NOMO-1 treated with DMSO at 0.1 percent for 48 hours (cell line): ENCODE results near the gene JAZF1.

Source experiments
- DNase-seq: peaks from one replicate; lab custom pipeline; 2025; ENCODE audit not compliant: unreplicated experiment; lab: John Stamatoyannopoulos, UW

The JAZF1 gene

GRCh38 chr7:28112012-28112411, 68.6 kb downstream of the JAZF1 start:
- no peak for DNase-seq

GRCh38 chr7:28110427-28111012, 70.1 kb downstream of the JAZF1 start:
- no peak for DNase-seq

DNA sequence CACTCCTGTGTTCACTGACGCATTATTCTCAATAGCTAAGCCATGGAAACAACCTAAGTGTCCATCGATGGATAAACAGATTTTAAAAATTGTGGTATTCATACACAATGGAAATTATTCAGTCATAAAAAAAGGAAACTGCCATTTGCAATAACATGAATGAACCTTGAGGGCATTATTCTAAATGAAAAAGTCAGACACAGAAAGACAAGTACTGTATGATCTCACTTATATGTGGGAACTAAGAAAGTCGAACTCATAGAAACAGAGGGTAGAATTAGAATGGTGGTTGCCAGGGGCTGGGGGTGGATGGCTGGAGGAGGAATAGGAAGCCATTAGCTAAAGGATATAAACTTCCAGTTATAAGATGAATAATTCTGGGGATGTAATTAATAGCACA, 71.8 kb downstream of the JAZF1 start:
- DNase-seq, result no peak

DNA sequence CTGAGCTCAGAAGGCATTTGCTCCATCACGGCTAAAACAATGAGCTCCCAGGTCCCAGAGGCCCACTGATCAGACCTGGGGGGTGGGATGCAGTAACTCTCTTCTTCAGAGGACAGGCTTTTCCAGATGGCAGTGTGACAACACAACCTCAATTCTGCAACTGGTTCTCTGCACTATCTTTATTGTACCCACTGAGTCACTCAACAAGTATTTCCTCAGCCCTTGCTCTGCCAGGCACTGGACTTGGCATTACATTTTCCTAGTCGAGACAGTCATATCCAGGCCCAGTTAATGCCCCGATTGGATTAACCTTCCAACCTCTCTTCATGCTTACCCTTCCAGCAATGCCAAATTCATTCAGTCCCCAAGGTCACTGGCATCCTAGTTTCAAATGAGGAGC, 72.6 kb downstream of the JAZF1 start:
- no peak for DNase-seq

GRCh38 chr7:28106321-28106829, 74.2 kb downstream of the JAZF1 start:
- DNase-seq, result no peak

GRCh38 chr7:28105234-28105633, 75.4 kb downstream of the JAZF1 start:
- no peak for DNase-seq

DNA sequence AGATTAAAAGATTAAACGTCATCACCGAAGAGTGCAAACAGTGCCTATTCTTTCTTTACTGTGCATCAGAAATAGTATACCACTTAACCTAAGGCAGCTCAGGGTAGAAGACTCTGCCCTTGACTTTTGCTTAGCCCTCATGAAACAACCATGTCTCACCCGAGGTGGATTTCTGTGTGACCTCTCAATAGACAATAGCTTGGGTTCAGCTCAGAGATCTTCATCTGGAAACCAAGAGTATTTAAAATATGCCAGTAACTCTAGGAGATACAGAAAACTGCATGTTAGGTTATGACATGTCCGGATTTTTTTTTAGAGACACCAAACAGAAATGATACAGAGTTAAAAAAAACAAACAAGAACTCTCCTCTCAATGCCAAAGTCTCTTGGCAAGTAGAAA, 75.8 kb downstream of the JAZF1 start:
- DNase-seq, result no peak

DNA sequence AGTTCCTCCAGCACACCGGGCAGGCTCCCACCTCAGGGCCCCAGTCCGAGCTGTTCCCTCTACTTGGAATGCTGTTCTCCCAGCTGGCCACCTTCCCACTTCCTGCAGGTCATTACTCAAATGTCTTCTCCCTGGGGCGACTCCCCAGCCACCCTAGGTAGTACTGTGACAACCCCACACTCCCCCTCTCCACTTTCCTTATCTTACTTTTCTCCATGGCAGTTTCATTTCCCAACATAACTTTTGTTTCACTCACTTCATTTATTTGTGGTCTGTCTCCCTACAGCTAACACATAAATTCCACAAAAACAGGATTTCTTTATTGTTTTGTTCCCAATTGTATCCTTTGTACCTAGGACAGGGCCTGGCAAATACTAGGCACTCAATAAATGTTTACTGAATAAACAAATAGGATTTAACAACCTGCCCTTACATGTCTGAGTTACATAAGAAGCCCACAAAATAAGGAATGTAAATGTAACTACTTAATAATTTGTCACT, 76.5 kb downstream of the JAZF1 start:
- DNase-seq, result no peak

DNA sequence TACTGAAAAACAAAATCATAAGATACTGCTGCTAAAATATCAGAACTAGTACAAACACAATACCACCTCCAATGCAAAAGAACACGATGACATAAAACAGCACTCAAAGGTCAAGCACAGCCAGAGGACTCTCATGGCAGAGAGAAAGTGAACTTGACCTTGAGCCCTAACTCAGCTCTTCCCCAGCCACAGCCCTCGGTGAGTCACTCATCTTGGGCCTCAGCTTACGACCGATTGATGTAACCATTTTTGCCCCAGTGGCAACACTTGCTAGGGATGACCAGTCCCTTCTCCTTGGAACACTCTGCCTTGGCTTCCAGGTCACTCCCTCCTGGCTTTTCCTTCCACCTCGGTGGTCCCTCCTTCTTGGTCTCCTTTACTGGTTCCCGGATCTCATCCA, 77.8 kb downstream of the JAZF1 start:
- DNase-seq, result peak; percentile 9

GRCh38 chr7:28096713-28097112, 83.9 kb downstream of the JAZF1 start:
- peak; percentile 56 for DNase-seq

DNA sequence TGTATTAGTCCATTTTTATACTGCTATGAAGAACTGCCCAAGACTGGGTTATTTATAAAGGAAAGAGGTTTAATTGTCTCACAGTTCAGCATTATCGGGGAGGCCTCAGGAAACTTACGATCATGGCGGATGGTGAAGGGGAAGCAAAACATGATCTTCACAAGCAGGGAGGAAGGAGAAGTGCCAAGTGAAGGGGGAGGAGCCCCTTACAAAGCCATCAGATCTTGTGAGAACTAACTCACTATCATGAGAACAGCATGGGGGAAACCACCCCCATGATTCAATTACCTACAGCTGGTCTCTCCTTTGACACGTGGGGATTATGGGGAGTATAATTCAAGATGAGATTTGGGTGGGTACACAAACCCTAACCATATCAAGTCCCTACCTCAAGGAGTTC, 85.4 kb downstream of the JAZF1 start:
- peak; percentile 13 for DNase-seq

GRCh38 chr7:28093623-28094232, 86.9 kb downstream of the JAZF1 start:
- peak; percentile 61 for DNase-seq

- no peak for DNase-seq
Observed at GRCh38 chr7:28091190-28091589, 89.4 kb downstream of the JAZF1 start.

- DNase-seq, result peak; percentile 11
Observed at GRCh38 chr7:28088901-28089714, 91.5 kb downstream of the JAZF1 start.

DNA sequence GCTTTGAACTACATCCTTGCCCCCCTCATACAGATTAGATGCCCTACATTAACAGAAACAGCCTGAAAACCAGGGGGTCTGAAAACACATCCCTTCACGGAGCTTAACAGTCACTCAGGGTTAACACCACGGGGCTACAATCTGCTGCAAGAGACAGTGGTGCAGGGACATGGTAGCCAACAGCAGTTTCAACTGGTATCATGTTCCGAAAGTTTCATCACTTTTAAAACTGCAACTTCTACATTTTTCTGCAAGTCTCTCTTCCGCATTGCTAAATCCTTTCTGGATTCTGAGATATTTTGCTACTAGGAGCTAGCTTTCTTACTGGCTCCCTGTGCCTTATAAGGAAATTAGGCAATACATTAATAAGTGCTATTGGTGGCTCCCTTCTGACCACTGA, 92.6 kb downstream of the JAZF1 start:
- DNase-seq, result peak; percentile 90

DNA sequence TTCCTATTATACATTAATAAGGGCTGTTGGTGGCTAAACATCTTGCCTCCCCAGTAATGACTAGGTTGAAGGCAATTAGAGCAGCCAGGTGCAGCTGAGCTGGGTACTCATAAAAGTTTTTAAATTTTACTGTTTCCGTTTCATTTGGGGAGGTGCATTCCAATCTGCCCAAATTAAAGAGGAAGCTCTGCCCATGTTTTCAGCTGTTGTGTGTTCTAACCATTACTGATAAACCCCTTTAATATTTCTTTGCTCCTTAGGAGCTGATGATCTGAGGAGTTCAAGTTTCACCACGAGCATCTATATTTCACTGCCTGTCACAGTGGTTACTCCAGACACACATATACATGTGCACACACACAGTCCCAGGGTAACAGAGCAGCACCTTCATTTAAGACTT, 94.4 kb downstream of the JAZF1 start:
- peak; percentile 24 for DNase-seq

GRCh38 chr7:28083998-28084985, 96.3 kb downstream of the JAZF1 start:
- no peak for DNase-seq

DNA sequence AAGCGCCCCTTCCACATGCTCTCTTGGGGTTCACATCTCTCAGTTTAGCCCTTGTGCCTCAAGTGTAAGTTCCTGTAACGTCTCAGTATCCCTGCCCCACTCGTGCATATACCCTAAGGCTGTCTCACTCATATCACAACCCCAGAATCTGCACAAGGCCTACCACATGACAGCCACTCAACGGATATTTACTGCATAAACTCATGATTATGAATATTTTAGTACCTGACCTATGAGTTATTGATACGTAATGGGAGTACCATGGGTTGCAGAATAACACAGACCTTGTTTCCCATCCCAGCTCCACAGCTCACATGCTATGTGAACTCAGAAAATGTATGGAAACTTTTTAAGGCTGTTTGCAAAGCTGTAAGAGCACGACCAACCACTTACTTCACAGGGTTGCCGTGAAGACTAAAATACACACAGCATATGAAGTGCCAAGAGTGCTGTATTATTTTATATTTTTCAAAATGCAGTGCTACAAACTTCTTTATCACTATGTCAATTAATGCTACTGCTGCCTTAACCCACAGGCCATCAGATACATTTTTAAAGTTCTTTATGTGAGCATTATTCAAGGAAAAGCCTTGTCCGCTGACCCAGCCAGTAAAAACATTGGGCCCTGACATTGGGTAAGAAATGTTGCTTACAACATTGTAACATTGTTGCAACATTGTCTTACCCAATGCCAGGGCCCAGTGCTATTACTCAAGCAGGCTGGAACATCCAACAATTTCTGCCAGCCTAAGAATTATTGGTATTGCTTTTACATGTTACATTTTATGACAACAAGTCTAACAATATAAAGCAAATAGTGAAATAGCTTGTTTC, 97.2 kb downstream of the JAZF1 start:
- DNase-seq, result peak; percentile 84

DNA sequence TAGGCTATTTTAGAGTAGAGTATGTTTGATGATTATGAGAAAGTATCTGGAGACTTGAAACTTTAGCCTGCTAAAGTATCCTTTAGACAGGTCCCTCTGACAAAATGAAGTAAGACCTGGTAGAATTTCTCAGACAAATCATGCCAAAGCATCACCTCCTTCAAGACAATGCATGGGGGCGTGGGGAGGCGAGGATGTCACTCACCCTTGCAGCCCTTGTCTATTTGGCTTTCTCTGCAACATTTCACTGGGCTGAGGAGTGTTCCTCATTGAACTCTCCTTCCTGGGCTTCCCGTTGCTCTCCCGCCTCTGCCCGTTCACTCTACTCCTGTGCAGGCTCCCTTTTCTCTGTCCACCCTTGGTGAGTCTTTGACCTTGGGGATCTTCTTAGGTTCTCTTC, 98.5 kb downstream of the JAZF1 start:
- DNase-seq, result no peak

- DNase-seq, result no peak
Observed at GRCh38 chr7:28081016-28081415, 99.6 kb downstream of the JAZF1 start.
